ENCODE results near the gene ANAPC15.
A peak's percentile ranks its signal among the peaks of the same experiment; 100 is the strongest.

The ANAPC15 gene

GRCh38 chr11:72124046-72124445 is 11.6 kb upstream of the ANAPC15 start:
- DNase-seq: no peak

GRCh38 chr11:72123117-72123653 is 10.7 kb upstream of the ANAPC15 start:
- no peak for DNase-seq

- DNase-seq: no peak
These were observed 10.1 kb upstream of the ANAPC15 start for GRCh38 chr11:72122607-72123006.

GRCh38 chr11:72120930-72121329 is 8.4 kb upstream of the ANAPC15 start:
- DNase-seq: no peak

- no peak for DNase-seq
These were observed 6.7 kb upstream of the ANAPC15 start for GRCh38 chr11:72119198-72119597.

GRCh38 chr11:72116019-72116755 is 3.7 kb upstream of the ANAPC15 start:
- no peak for DNase-seq

- DNase-seq: no peak
These were observed 2.1 kb upstream of the ANAPC15 start for GRCh38 chr11:72114570-72114969.

- no peak for DNase-seq
These were observed 698 bp upstream of the ANAPC15 start for GRCh38 chr11:72112978-72113808.

GRCh38 chr11:72111300-72112142 is 974 bp downstream of the ANAPC15 start:
- no peak for DNase-seq

- no peak for DNase-seq
These were observed 6.6 kb downstream of the ANAPC15 start, which contains the start of gene TOMT for GRCh38 chr11:72105888-72106287. TSS of gene TOMT (plus strand) at chr11:72105924. CDS start at chr11:72105952, 28 bp downstream.

GRCh38 chr11:72103754-72104167 is 8.7 kb downstream of the ANAPC15 start:
- DNase-seq: no peak

GRCh38 chr11:72102946-72103753 is 9.3 kb downstream of the ANAPC15 start, which contains the start of gene LAMTOR1:
TSS of gene LAMTOR1 (minus strand) at chr11:72103297. CDS start at chr11:72103224, 73 bp downstream.
- DNase-seq: peak; percentile 98

GRCh38 chr11:72102631-72102945 is 9.9 kb downstream of the ANAPC15 start:
- DNase-seq: no peak

GRCh38 chr11:72102162-72102561 is 10.3 kb downstream of the ANAPC15 start:
- DNase-seq: no peak

GRCh38 chr11:72100462-72100861 is 12.0 kb downstream of the ANAPC15 start:
- no peak for DNase-seq

- DNase-seq: no peak
These were observed 12.5 kb downstream of the ANAPC15 start for GRCh38 chr11:72100009-72100408.

GRCh38 chr11:72098741-72099140 is 13.8 kb downstream of the ANAPC15 start:
- no peak for DNase-seq

GRCh38 chr11:72091292-72091691 is 21.2 kb downstream of the ANAPC15 start:
- peak; percentile 42 for DNase-seq

- no peak for DNase-seq
These were observed 24.3 kb downstream of the ANAPC15 start for GRCh38 chr11:72088076-72088808.

- DNase-seq: no peak
These were observed 26.7 kb downstream of the ANAPC15 start for GRCh38 chr11:72085621-72086351.

- no peak for DNase-seq
These were observed 27.5 kb downstream of the ANAPC15 start for GRCh38 chr11:72084965-72085364.
